Erythroblast (primary cell): ENCODE data around the gene DOCK1.

Source experiments
- GATA1 ChIP-seq: IDR thresholded peaks from 2 replicates; pipeline ENCODE4 v1.6.1; 2011; ENCODE audit warnings: low read depth, mild to moderate bottlenecking, control low read depth, low read length, moderate library complexity
- POLR2A ChIP-seq: IDR thresholded peaks from 2 replicates; pipeline ENCODE4 v1.6.1; 2011; ENCODE audit warnings: mild to moderate bottlenecking, low read length

DNA sequence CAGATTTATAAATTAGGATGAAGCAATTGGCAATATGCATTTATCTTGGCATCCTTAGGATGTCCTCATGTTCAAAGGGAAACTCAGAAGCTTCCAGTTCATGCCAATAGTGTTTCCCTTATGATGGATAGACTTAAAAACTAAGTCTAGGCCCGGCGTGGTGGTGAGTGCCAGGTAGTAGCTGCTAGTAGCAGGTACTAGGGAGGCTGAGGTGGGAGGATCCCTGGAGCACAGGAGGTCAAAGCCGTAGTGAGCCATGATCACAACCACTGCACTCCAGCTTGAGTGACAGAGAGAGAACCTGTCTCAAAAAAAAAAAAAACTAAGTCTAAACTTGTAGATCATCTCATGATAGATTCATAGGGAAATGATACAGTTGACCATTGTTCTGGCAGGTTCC, 115.0 kb downstream of the DOCK1 start:
- TF ChIP-seq POLR2A (no peak), GATA1 (no peak)
